Measurements from ENCODE around the gene SNPH. TPM values are rescaled to one million over a fixed set of nuclear protein-coding genes. Genes with fewer than 3 reads are reported as not detected.

SNPH gene, protein sequence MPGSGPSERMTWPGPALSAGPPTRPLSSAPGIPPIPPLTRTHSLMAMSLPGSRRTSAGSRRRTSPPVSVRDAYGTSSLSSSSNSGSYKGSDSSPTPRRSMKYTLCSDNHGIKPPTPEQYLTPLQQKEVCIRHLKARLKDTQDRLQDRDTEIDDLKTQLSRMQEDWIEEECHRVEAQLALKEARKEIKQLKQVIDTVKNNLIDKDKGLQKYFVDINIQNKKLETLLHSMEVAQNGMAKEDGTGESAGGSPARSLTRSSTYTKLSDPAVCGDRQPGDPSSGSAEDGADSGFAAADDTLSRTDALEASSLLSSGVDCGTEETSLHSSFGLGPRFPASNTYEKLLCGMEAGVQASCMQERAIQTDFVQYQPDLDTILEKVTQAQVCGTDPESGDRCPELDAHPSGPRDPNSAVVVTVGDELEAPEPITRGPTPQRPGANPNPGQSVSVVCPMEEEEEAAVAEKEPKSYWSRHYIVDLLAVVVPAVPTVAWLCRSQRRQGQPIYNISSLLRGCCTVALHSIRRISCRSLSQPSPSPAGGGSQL
- polyA plus RNA-seq (2012; ENCODE audit: insufficient read length, low read depth) = 0.05 TPM

DNA sequence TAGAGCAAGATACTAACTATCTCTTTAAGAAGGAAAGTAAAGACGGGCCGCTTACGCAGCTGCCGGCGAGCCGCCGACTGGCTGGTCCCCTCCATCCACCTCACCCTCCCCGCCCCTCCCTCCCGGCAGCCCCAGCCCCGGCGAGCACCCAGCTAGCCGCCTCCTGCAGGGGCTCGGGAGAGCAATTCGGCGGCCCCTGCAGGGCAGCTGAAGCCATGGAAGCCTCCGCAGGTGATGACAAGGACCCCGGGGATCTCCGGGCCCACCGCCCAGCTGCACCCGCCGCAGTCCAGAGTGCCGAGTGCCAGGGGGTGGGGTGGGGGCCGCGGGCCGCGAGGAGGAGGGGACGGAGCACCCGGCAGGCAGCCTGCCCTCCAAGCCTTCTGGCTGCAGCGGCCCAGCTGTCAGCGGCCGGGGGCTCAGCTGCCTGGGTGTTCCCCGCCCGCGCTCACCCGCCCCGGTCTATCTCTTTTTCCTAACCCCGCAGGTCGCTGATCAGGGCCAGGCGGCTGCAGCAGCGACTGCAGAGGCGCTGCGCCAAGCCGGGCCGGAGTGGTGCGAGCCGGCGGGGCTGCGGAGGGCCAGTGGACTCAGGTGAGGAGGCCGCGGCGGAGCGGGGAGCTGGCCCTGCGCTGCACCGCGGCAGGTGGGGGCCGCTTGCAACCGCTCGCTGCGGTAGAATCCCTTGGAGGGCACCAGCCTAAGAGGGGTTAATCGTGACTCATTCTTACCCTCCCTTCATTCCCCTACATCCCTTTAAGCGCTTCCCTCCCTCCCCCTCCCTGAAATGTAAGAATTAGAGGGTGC, at the start of gene SNPH:
SNPH (plus strand) TSS at position 128 of the 807 bp plus-strand sequence. CDS start 29,946 bp downstream, outside the sequence.
- TF ChIP-seq, protein P1, sequence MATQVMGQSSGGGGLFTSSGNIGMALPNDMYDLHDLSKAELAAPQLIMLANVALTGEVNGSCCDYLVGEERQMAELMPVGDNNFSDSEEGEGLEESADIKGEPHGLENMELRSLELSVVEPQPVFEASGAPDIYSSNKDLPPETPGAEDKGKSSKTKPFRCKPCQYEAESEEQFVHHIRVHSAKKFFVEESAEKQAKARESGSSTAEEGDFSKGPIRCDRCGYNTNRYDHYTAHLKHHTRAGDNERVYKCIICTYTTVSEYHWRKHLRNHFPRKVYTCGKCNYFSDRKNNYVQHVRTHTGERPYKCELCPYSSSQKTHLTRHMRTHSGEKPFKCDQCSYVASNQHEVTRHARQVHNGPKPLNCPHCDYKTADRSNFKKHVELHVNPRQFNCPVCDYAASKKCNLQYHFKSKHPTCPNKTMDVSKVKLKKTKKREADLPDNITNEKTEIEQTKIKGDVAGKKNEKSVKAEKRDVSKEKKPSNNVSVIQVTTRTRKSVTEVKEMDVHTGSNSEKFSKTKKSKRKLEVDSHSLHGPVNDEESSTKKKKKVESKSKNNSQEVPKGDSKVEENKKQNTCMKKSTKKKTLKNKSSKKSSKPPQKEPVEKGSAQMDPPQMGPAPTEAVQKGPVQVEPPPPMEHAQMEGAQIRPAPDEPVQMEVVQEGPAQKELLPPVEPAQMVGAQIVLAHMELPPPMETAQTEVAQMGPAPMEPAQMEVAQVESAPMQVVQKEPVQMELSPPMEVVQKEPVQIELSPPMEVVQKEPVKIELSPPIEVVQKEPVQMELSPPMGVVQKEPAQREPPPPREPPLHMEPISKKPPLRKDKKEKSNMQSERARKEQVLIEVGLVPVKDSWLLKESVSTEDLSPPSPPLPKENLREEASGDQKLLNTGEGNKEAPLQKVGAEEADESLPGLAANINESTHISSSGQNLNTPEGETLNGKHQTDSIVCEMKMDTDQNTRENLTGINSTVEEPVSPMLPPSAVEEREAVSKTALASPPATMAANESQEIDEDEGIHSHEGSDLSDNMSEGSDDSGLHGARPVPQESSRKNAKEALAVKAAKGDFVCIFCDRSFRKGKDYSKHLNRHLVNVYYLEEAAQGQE (IDR thresholded peaks at IDR 0.05; ENCODE audit: insufficient read depth in 1 of 2, low read depth in 2 of 2, low read length in 2 of 2) = no peak
- TF ChIP-seq POLR2AphosphoS5 (IDR thresholded peaks at IDR 0.05; ENCODE audit: low read depth, low read length) (no peak), SIN3A (IDR thresholded peaks at IDR 0.05; ENCODE audit: borderline replicate concordance, insufficient read depth, low read length) (no peak), FOXP2 (optimal IDR thresholded peaks at IDR 0.05; ENCODE audit: borderline replicate concordance, extremely low read depth, extremely low read length, insufficient read depth) (no peak), TAF1 (IDR thresholded peaks at IDR 0.05; ENCODE audit: borderline replicate concordance, insufficient read depth, low read length) (no peak)

DNA sequence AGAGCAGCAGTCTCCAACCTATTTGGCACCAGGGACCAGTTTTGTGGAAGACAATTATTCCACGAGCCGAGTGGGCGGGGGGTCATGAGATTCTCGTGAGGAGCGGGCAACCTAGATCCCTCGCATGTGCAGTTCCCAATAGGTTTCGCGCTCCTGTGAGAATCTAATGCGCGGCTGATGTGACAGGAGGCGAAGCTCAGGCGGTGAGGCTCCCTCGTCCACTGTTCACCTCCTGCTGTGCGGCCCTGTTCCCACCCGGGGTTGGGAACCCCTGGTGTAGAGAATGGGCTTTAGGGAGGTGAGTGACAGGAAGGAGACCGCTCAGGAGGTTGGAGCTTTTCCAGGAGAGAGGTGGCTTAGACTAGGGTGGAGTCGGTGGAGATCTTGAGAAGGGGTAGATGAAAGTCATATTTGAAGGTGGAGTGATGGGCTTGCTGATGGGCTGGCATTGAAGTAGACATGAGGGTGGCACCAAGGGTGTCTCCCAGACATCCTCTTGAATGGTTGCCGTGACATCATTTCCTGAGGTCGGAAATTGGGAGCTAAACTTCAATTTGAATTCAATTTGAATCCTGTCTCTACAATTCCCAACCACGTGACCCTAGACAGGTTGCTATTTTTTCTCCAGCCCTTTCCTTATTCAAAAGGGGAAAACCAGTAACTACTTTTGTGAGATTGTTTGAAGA, 41.7 kb upstream of the SNPH start:
- TF ChIP-seq FOXP2 (optimal IDR thresholded peaks at IDR 0.05; ENCODE audit: borderline replicate concordance, extremely low read depth, extremely low read length, insufficient read depth) (no peak), POLR2AphosphoS5 (IDR thresholded peaks at IDR 0.05; ENCODE audit: low read depth, low read length) (no peak), SIN3A (IDR thresholded peaks at IDR 0.05; ENCODE audit: borderline replicate concordance, insufficient read depth, low read length) (no peak), TAF1 (IDR thresholded peaks at IDR 0.05; ENCODE audit: borderline replicate concordance, insufficient read depth, low read length) (no peak)
- TF ChIP-seq, protein P1 (IDR thresholded peaks at IDR 0.05; ENCODE audit: insufficient read depth in 1 of 2, low read depth in 2 of 2, low read length in 2 of 2) = no peak

DNA sequence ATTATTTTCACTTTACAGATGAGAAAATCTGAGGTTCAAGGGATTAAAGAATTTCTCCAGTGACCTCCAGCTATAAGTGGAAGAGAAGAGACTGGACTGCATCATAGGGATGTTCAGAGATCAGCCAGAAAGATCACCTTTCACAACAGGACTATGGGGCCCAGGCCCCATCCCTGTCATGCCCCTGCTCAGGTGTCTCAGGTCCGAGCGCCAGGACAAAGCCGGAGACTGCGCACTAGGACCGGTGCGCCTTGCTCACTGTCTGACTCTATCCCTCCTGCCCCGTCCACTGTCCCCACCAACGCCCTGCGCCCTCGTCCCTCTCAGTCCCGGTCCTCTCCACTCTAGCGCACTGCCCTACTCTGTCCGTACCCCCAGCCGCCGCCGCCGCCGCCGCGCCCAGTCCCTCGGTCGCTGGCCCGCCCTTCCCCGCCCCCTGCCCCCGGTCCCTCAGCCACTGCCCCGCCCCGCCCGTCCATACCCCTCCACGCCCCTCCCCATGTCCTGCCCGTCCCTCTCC, 40.8 kb upstream of the SNPH start:
- TF ChIP-seq, protein P1 (IDR thresholded peaks at IDR 0.05; ENCODE audit: insufficient read depth in 1 of 2, low read depth in 2 of 2, low read length in 2 of 2) = no peak
- TF ChIP-seq TAF1 (IDR thresholded peaks at IDR 0.05; ENCODE audit: borderline replicate concordance, insufficient read depth, low read length) (no peak), FOXP2 (optimal IDR thresholded peaks at IDR 0.05; ENCODE audit: borderline replicate concordance, extremely low read depth, extremely low read length, insufficient read depth) (no peak), POLR2AphosphoS5 (IDR thresholded peaks at IDR 0.05; ENCODE audit: low read depth, low read length) (no peak), SIN3A (IDR thresholded peaks at IDR 0.05; ENCODE audit: borderline replicate concordance, insufficient read depth, low read length) (no peak)

DNA sequence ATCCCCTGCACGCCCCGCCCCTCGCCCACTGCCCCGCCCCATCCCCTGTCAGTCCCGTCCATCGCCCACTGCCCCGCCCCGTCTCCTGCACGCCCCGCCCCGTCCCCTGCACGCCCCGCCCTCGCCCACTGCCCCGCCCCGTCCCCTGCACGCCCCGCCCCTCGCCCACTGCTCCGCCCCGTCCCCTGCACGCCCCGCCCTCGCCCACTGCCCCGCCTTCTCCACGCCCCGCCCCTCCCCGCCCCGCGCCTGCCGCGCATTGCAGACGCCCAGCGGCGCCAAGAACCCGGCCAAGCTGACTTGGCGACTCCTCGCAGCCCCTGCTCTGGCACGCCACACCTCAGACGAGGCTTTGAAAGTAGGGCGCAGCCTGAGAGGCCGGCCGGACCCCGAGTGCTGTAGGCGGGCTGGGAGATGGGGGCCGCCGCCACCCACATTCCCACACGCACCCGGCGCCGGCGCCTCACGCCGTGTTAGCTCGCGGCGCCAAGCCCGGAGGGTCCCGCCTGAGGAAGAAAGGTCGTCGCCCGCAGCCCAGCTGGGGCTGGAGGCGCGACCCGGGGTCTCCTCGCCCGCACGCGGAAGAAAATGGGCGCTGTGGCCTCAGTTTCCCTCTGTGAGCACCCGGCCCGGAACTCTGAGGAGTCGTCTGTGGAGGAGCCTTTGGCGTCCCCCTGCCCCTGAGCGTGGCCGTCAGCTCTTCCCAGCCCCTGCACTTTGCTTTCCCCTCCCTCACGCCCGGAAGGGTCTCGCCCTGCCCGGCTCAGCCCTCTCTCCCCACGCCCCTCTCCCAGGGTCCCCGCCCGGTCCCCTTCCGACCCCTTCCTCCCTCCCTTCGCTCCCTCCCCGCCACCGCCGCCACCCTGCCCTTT, 40.1 kb upstream of the SNPH start, which contains the start of gene RAD21L1:
RAD21L1 (plus strand) TSS at position 262 of the 872 bp plus-strand sequence. CDS start 2,410 bp downstream, outside the sequence.
- TF ChIP-seq SIN3A (IDR thresholded peaks at IDR 0.05; ENCODE audit: borderline replicate concordance, insufficient read depth, low read length) = no peak
- no peak for TF ChIP-seq TAF1 (IDR thresholded peaks at IDR 0.05; ENCODE audit: borderline replicate concordance, insufficient read depth, low read length)
- TF ChIP-seq FOXP2 (optimal IDR thresholded peaks at IDR 0.05; ENCODE audit: borderline replicate concordance, extremely low read depth, extremely low read length, insufficient read depth) = no peak
- peak; percentile 59; the same call in 1 of the 2 replicates for TF ChIP-seq POLR2AphosphoS5 (IDR thresholded peaks at IDR 0.05; ENCODE audit: low read depth, low read length)
- TF ChIP-seq, protein P1 (IDR thresholded peaks at IDR 0.05; ENCODE audit: insufficient read depth in 1 of 2, low read depth in 2 of 2, low read length in 2 of 2) = no peak

Measured in PFSK-1 (cell line).